Esophagus muscularis mucosa (tissue), 3 donors: ENCODE measurements around the gene HOXC10.

Experiments
- POLR2A ChIP-seq: fragments of 450-650 bp; IDR thresholded peaks from one replicate; pipeline ENCODE4 v1.6.1; 2017; ENCODE audit warnings: antibody characterized with exemption, moderate library complexity, mild to moderate bottlenecking, low read depth
- POLR2AphosphoS5 ChIP-seq, 2 donors: sonication (generic); formaldehyde crosslinking; IDR thresholded peaks; one replicate each; pipeline ENCODE4 v1.6.1; 2017; ENCODE audit warnings: antibody characterized with exemption in 2 of 2
- TF ChIP-seq, protein P1 (sequence below), 3 experiments: fragments of 200-600 bp in 2 of 3; fragments of 450-650 bp in 1 of 3; sonication (generic) in 2 of 3; IDR thresholded peaks; one replicate each; pipeline ENCODE4 v1.5.1; 2017 to 2019; ENCODE audit warnings: antibody characterized with exemption in 3 of 3, mild to moderate bottlenecking in 2 of 3, moderate library complexity in 1 of 3

GRCh38 chr12:54033106-54033979 lies 48.4 kb downstream of the HOXC10 start:
- no peak for TF ChIP-seq POLR2A
- TF ChIP-seq, protein P1, sequence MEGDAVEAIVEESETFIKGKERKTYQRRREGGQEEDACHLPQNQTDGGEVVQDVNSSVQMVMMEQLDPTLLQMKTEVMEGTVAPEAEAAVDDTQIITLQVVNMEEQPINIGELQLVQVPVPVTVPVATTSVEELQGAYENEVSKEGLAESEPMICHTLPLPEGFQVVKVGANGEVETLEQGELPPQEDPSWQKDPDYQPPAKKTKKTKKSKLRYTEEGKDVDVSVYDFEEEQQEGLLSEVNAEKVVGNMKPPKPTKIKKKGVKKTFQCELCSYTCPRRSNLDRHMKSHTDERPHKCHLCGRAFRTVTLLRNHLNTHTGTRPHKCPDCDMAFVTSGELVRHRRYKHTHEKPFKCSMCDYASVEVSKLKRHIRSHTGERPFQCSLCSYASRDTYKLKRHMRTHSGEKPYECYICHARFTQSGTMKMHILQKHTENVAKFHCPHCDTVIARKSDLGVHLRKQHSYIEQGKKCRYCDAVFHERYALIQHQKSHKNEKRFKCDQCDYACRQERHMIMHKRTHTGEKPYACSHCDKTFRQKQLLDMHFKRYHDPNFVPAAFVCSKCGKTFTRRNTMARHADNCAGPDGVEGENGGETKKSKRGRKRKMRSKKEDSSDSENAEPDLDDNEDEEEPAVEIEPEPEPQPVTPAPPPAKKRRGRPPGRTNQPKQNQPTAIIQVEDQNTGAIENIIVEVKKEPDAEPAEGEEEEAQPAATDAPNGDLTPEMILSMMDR (IDR thresholded peaks at IDR 0.05), result no peak
- TF ChIP-seq POLR2AphosphoS5 (IDR thresholded peaks at IDR 0.05), result no peak
